HCT116 (cell line): ENCODE data around the gene SH3BP5L. TPM values are rescaled to one million over a fixed set of nuclear protein-coding genes. Genes with fewer than 3 reads are reported as not detected.

Source experiments
- ATAC-seq: fragments of 200-7000 bp; cut with Tn5 transposase; 2 replicates; pipeline ENCODE4 v1.9.1; 2020; ENCODE audit warnings: mild to moderate bottlenecking, moderate library complexity
- BruUV-seq: library from RNA; stranded (reverse); fragments of 400-500 nt; replicated peaks from 2 replicates; lab custom pipeline; 2021; lab: Mats Ljungman, UMichigan
- CTCF ChIA-PET: fragments of 300-600 bp; sonication (Branson Sonifier 250); formaldehyde crosslinking; loops from one replicate; lab custom pipeline; 2021; ENCODE audit warnings: antibody characterized with exemption; lab: Charles Lee
- POLR2A ChIA-PET: fragments of 300-600, 350-600 bp; sonication (Branson Sonifier 250); formaldehyde crosslinking; loops from one replicate; lab custom pipeline; 2021; ENCODE audit warnings: antibody characterized with exemption; lab: Charles Lee
- RAD21 ChIA-PET, 2 experiments: fragments of 300-600 bp; sonication (Branson Sonifier 250); formaldehyde crosslinking; loops; one replicate each; lab custom pipeline; 2023; ENCODE audit warnings: low total read pairs in 2 of 2; ENCODE audit not compliant: uncharacterized antibody in 2 of 2, unreplicated experiment in 2 of 2, low non-redundant PET in 1 of 2; lab: Charles Lee
- DNase-seq: peaks from one replicate; pipeline ENCODE4 v3.0.0-alpha.2; 2010; ENCODE audit warnings: low read depth, low spot score
- H2AFZ ChIP-seq: fragments of 200-600 bp; shearing (Covaris generic), sonication (generic); 2 replicates; pipeline ENCODE4 v1.6.1; 2017; ENCODE audit warnings: low read depth, mixed run types, mixed read lengths, antibody characterized with exemption, low read length; ENCODE audit not compliant: poor library complexity, severe bottlenecking
- H3K27ac ChIP-seq: 2 replicates; pipeline ENCODE4 v1.5.1; 2012; ENCODE audit warnings: low read depth, low read length
- H3K27me3 ChIP-seq: fragments of 200-600 bp; sonication (generic); 2 replicates; pipeline ENCODE4 v1.6.1; 2016; ENCODE audit warnings: mixed run types, low read length, mixed read lengths; ENCODE audit not compliant: insufficient read depth
- H3K36me3 ChIP-seq, 2 experiments: fragments of 200-500 bp in 1 of 2; fragments of 200-600 bp in 1 of 2; sonication (Bioruptor generic) in 1 of 2; sonication (generic) in 1 of 2; 2 replicates each; pipeline versions ENCODE4 v1.5.1 to v1.6.1; 2014 to 2016; ENCODE audit warnings: low read length in 2 of 2, inconsistent platforms in 1 of 2, mixed read lengths in 1 of 2, mixed run types in 1 of 2; ENCODE audit not compliant: insufficient read depth in 2 of 2, control insufficient read depth in 1 of 2
- H3K4me1 ChIP-seq, 2 experiments: fragments of 200-600 bp in 1 of 2; sonication (generic) in 1 of 2; 2 replicates each; pipeline versions ENCODE4 v1.5.1 to v1.6.1; 2012 to 2017; ENCODE audit warnings: low read length in 2 of 2, inconsistent platforms in 1 of 2, mild to moderate bottlenecking in 1 of 2, mixed read lengths in 1 of 2, mixed run types in 1 of 2, moderate library complexity in 1 of 2; ENCODE audit not compliant: insufficient read depth in 2 of 2, control insufficient read depth in 1 of 2
- H3K4me2 ChIP-seq: fragments of 200-600 bp; sonication (generic); 2 replicates; pipeline ENCODE4 v1.6.1; 2017; ENCODE audit warnings: mixed run types, low read length, mixed read lengths
- H3K4me3 ChIP-seq, 2 experiments: fragments of 200-600 bp in 1 of 2; sonication (generic) in 1 of 2; replicated peaks in 1 of 2; 2 replicates each; pipeline ENCODE4 v1.5.1; 2011 to 2016; ENCODE audit warnings: low read length in 2 of 2, control low read depth in 1 of 2, low read depth in 1 of 2, mild to moderate bottlenecking in 1 of 2, mixed read lengths in 1 of 2, mixed run types in 1 of 2
- H3K79me2 ChIP-seq: fragments of 200-600 bp; sonication (generic); 2 replicates; pipeline ENCODE4 v1.6.1; 2017; ENCODE audit warnings: mild to moderate bottlenecking, mixed run types, low read length, moderate library complexity, mixed read lengths; ENCODE audit not compliant: insufficient read depth
- H3K9ac ChIP-seq: fragments of 200-600 bp; sonication (generic); 2 replicates; pipeline ENCODE4 v1.6.1; 2016; ENCODE audit warnings: low read length, mixed read lengths
- H3K9me2 ChIP-seq: fragments of 200-600 bp; sonication (generic), shearing (Covaris generic); 2 replicates; pipeline ENCODE4 v1.6.1; 2017; ENCODE audit warnings: mixed run types, mild to moderate bottlenecking, moderate library complexity; ENCODE audit not compliant: insufficient read depth
- H3K9me3 ChIP-seq, 2 experiments: fragments of 200-500 bp in 1 of 2; fragments of 200-600 bp in 1 of 2; sonication (Bioruptor generic) in 1 of 2; sonication (generic) in 1 of 2; 2 replicates each; pipeline ENCODE4 v1.6.1; 2014 to 2017; ENCODE audit warnings: low read length in 2 of 2, mixed read lengths in 2 of 2, inconsistent platforms in 1 of 2, low read depth in 1 of 2, mild to moderate bottlenecking in 1 of 2, mixed run types in 1 of 2, moderate library complexity in 1 of 2; ENCODE audit not compliant: control insufficient read depth in 1 of 2, insufficient read depth in 1 of 2
- H4K20me1 ChIP-seq: fragments of 200-600 bp; sonication (generic), shearing (Covaris generic); 2 replicates; pipeline ENCODE4 v1.6.1; 2017; ENCODE audit warnings: mixed run types, mild to moderate bottlenecking, moderate library complexity; ENCODE audit not compliant: insufficient read depth
- CEBPB ChIP-seq: IDR thresholded peaks from 2 replicates; pipeline ENCODE4 v1.6.1; 2012; ENCODE audit warnings: low read depth
- CTCF ChIP-seq, 3 experiments: fragments of 200-600 bp in 1 of 3; sonication (generic) in 1 of 3; IDR thresholded peaks in 2 of 3; conservative IDR thresholded peaks in 1 of 3; 2 replicates each; pipeline ENCODE4 v1.5.1; 2012 to 2017; ENCODE audit warnings: low read depth in 2 of 3, low read length in 2 of 3, antibody characterized with exemption in 1 of 3, borderline replicate concordance in 1 of 3, control low read depth in 1 of 3, mild to moderate bottlenecking in 1 of 3, mixed read lengths in 1 of 3, mixed run types in 1 of 3, moderate library complexity in 1 of 3; ENCODE audit not compliant: insufficient read depth in 1 of 3
- POLR2A ChIP-seq: IDR thresholded peaks from 2 replicates; pipeline ENCODE4 v1.7.0; 2011; ENCODE audit warnings: borderline replicate concordance; ENCODE audit not compliant: insufficient read depth, insufficient read length; ENCODE audit errors: extremely low read depth
- ZFX ChIP-seq: fragments of 450-650 bp; IDR thresholded peaks from 2 replicates; pipeline ENCODE4 v1.6.1; 2017
- ZNF274 ChIP-seq: fragments of 200-500 bp; sonication (Bioruptor generic); IDR thresholded peaks from 2 replicates; pipeline ENCODE4 v1.6.1; 2014; ENCODE audit warnings: mild to moderate bottlenecking, low read depth, low read length, inconsistent platforms
- intact Hi-C: fragments of 100-400 bp; cut with micrococcal nuclease; formaldehyde crosslinking; loops from 2 replicates; pipeline ENCODE4 v1.10.0; 2022
- total RNA-seq: library from RNA; stranded (reverse); gene quantifications from one replicate; pipeline ENCODE4 v1.2.1, GENCODE V29; 2021; ENCODE audit not compliant: unreplicated experiment
- TF ChIP-seq, protein P1 (sequence below): IDR thresholded peaks from 2 replicates; pipeline ENCODE4 v1.6.1; 2012
- TF ChIP-seq, protein P2 (sequence below): IDR thresholded peaks from 2 replicates; pipeline ENCODE4 v1.6.1; 2012

The SH3BP5L gene
- total RNA-seq, 1 experiment from 2014 or later, result 22.3 TPM

- no peaks in the 10 kb centered on the region for H3K36me3 ChIP-seq
These were observed 46.8 kb downstream of the SH3BP5L start for GRCh38 chr1:248778906-248779305.

GRCh38 chr1:248776991-248777390 is 48.7 kb downstream of the SH3BP5L start:
- intact Hi-C loops, result no loop called here
- ChIA-PET CTCF (no interaction called here), RAD21 (no interaction called here), POLR2A (no interaction called here)
- H3K9me3 ChIP-seq, result no peaks in the 10 kb centered on the region
- no TSS peak for BruUV-seq
- no peak for ATAC-seq
- no peak overlapping the region for H3K4me2 ChIP-seq
- H3K4me3 ChIP-seq, result no peak overlapping the region
- DNase-seq, result no peak
- H2AFZ ChIP-seq, result no peak overlapping the region
- no peaks in the 10 kb centered on the region for H4K20me1 ChIP-seq
- H3K27me3 ChIP-seq, result peaks cover 7% of the 10 kb centered on the region; the same call in 1 of the 2 replicates
- H3K4me1 ChIP-seq, result no peaks in the 10 kb centered on the region
- H3K9me2 ChIP-seq, result no peaks in the 10 kb centered on the region
- H3K27ac ChIP-seq, result no peak overlapping the region
- H3K79me2 ChIP-seq, result no peaks in the 10 kb centered on the region
- TF ChIP-seq CEBPB (no peak), CTCF (IDR thresholded peaks at IDR 0.05 in 2 of 3, conservative IDR thresholded peaks at IDR 0.05 in 1 of 3; ENCODE audit: borderline replicate concordance in 1 of 3, insufficient read depth in 1 of 3, low read depth in 2 of 3, low read length in 2 of 3) (no peak), ZNF274 (no peak), POLR2A (no peak), ZFX (no peak)
- TF ChIP-seq, protein P1, sequence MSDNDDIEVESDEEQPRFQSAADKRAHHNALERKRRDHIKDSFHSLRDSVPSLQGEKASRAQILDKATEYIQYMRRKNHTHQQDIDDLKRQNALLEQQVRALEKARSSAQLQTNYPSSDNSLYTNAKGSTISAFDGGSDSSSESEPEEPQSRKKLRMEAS, result no peak
- TF ChIP-seq, all 23 proteins: peak for 0
- H3K36me3 ChIP-seq, result no peaks in the 10 kb centered on the region
- no peak overlapping the region for H3K9ac ChIP-seq

More at GRCh38 chr1:248778906-248779305, 46.8 kb downstream of the SH3BP5L start:
- no peak overlapping the region for H3K9ac ChIP-seq
- TF ChIP-seq CTCF (IDR thresholded peaks at IDR 0.05 in 2 of 3, conservative IDR thresholded peaks at IDR 0.05 in 1 of 3; ENCODE audit: borderline replicate concordance in 1 of 3, insufficient read depth in 1 of 3, low read depth in 2 of 3, low read length in 2 of 3) (no peak), ZNF274 (no peak)
- TF ChIP-seq, protein P2, sequence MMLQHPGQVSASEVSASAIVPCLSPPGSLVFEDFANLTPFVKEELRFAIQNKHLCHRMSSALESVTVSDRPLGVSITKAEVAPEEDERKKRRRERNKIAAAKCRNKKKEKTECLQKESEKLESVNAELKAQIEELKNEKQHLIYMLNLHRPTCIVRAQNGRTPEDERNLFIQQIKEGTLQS, result no peak
- TF ChIP-seq, all 23 proteins: peak for 0
- H3K79me2 ChIP-seq, result no peaks in the 10 kb centered on the region
- intact Hi-C loops, result no loop called here
- no peaks in the 10 kb centered on the region for H3K9me2 ChIP-seq
- peaks cover 4% of the 10 kb centered on the region; the same call in 1 of the 2 replicates for H3K27me3 ChIP-seq
- no peak overlapping the region for H3K27ac ChIP-seq
- ChIA-PET RAD21 (no interaction called here), POLR2A (no interaction called here), CTCF (no interaction called here)
- BruUV-seq, result no TSS peak
- ATAC-seq, result no peak
- H2AFZ ChIP-seq, result no peak overlapping the region
- no peak for DNase-seq
- H3K4me2 ChIP-seq, result no peak overlapping the region
- no peaks in the 10 kb centered on the region for H3K9me3 ChIP-seq
- no peaks in the 10 kb centered on the region for H3K4me1 ChIP-seq
- H4K20me1 ChIP-seq, result no peaks in the 10 kb centered on the region
- no peak overlapping the region for H3K4me3 ChIP-seq
